K562 (cell line): ENCODE results near the gene HPCA. TPM values are rescaled to one million over a fixed set of nuclear protein-coding genes. Genes with fewer than 3 reads are reported as not detected.

ENCODE experiments used
- BHLHE40 ChIP-seq: IDR thresholded peaks from 2 replicates; pipeline ENCODE4 v1.6.1; 2011; ENCODE audit warnings: low read length, improper control_type of control experiment
- BRCA1 ChIP-seq, 2 experiments: fragments of 450-650 bp in 1 of 2; sonication (generic) in 1 of 2; formaldehyde crosslinking in 1 of 2; IDR thresholded peaks; 2 replicates each; pipeline versions ENCODE4 v1.5.0 to v1.6.1; 2017 to 2020; ENCODE audit warnings: mild to moderate bottlenecking in 1 of 2, missing genetic modification reagents in 1 of 2
- FOXM1 ChIP-seq, 2 experiments: fragments of 450-650 bp in 1 of 2; sonication (generic) in 1 of 2; formaldehyde crosslinking in 1 of 2; IDR thresholded peaks; 2 replicates each; pipeline versions ENCODE4 v1.6.1 to v1.9.0; 2017 to 2022; ENCODE audit warnings: low read depth in 2 of 2, mild to moderate bottlenecking in 2 of 2, missing genetic modification reagents in 1 of 2, moderate library complexity in 1 of 2
- GABPB1 ChIP-seq: sonication (generic); formaldehyde crosslinking; IDR thresholded peaks from 2 replicates; pipeline ENCODE4 v1.8.0; 2022; ENCODE audit warnings: mild to moderate bottlenecking, missing genetic modification reagents
- MECOM ChIP-seq: fragments of 250-450 bp; sonication (Bioruptor Pico); IDR thresholded peaks from 2 replicates; pipeline ENCODE4 v1.8.0; 2022; ENCODE audit warnings: inconsistent platforms
- MXI1 ChIP-seq: IDR thresholded peaks from 2 replicates; pipeline ENCODE4 v1.6.1; 2011; ENCODE audit warnings: low read depth, mild to moderate bottlenecking, improper control_type of control experiment, low read length
- MYNN ChIP-seq, 2 experiments: sonication (generic); formaldehyde crosslinking in 1 of 2; IDR thresholded peaks; 2 replicates each; pipeline versions ENCODE4 v1.5.0 to v1.6.1; 2016 to 2020; ENCODE audit warnings: antibody characterized with exemption in 1 of 2, missing genetic modification reagents in 1 of 2
- POLR3A ChIP-seq: IDR thresholded peaks from 2 replicates; pipeline ENCODE4 v1.6.1; 2011; ENCODE audit warnings: borderline replicate concordance, mild to moderate bottlenecking, moderate library complexity; ENCODE audit not compliant: insufficient read length, insufficient read depth; ENCODE audit errors: extremely low read depth
- RBM22 ChIP-seq: fragments of 200-400 bp; formaldehyde crosslinking; IDR thresholded peaks from 2 replicates; pipeline ENCODE4 v1.6.1; 2018; ENCODE audit warnings: low read length, low read depth; ENCODE audit not compliant: poor library complexity, severe bottlenecking
- RBM25 ChIP-seq: fragments of 200-400 bp; formaldehyde crosslinking; IDR thresholded peaks from 2 replicates; pipeline ENCODE4 v1.6.1; 2018; ENCODE audit warnings: low read length, low read depth, moderate library complexity; ENCODE audit not compliant: severe bottlenecking
- RHOXF2B ChIP-seq: fragments of 250-450 bp; sonication (Bioruptor Pico); conservative IDR thresholded peaks from 2 replicates; pipeline ENCODE4 v1.5.1; 2021
- ZC3H11A ChIP-seq: IDR thresholded peaks from 2 replicates; pipeline ENCODE4 v1.6.1; 2012; ENCODE audit warnings: low read depth, low read length, improper control_type of control experiment
- ZNF12 ChIP-seq: sonication (generic); formaldehyde crosslinking; IDR thresholded peaks from 2 replicates; pipeline ENCODE4 v1.4.0; 2020; ENCODE audit warnings: mild to moderate bottlenecking, missing genetic modification reagents
- ZNF384 ChIP-seq: IDR thresholded peaks from 2 replicates; pipeline ENCODE4 v1.6.1; 2012; ENCODE audit warnings: low read depth, low read length, improper control_type of control experiment
- ZNF79 ChIP-seq: fragments of 250-450 bp; sonication (Bioruptor Pico); IDR thresholded peaks from 2 replicates; pipeline ENCODE4 v1.4.0; 2020; ENCODE audit warnings: low read depth, mild to moderate bottlenecking, moderate library complexity
- polyA plus RNA-seq, 8 experiments: library from polyadenylated mRNA; depleted of rRNA in 4 of 8; stranded (reverse) in 5 of 8; unstranded in 3 of 8; fragments of >200 nt; fragmentation: Nextera tagmentation in 2 of 8; fragmentation: Illumina TruSeq in 1 of 8; extraction: Ambion mirVana in 2 of 8; extraction: Trizol in 1 of 8; gene quantifications; 2 replicates each; pipeline versions ENCODE4 v1.2.1 to v1.2.3, GENCODE V29; 2011 to 2014; ENCODE audit warnings: inconsistent platforms in 1 of 8, missing spikeins in 1 of 8
- total RNA-seq, 7 experiments: library from RNA; depleted of rRNA in 6 of 7; stranded (reverse); fragments of >200 nt in 6 of 7; fragmentation: Illumina TruSeq in 2 of 7; extraction: Trizol in 2 of 7; gene quantifications; 2 replicates each; pipeline versions ENCODE4 v1.2.1 to v1.2.3, GENCODE V29; 2011 to 2021; ENCODE audit warnings: low replicate concordance in 1 of 7
- TF ChIP-seq, protein P1 (sequence below): fragments of 450-650 bp; formaldehyde crosslinking; IDR thresholded peaks from 2 replicates; pipeline ENCODE4 v1.4.0; 2020; ENCODE audit warnings: mild to moderate bottlenecking, moderate library complexity
- TF ChIP-seq, protein P2 (sequence below): IDR thresholded peaks from 2 replicates; pipeline ENCODE4 v1.6.1; 2011; ENCODE audit not compliant: insufficient read length; ENCODE audit errors: extremely low read depth
- TF ChIP-seq, protein P3 (sequence below): sonication (generic); formaldehyde crosslinking; IDR thresholded peaks from 2 replicates; pipeline ENCODE4 v1.8.1; 2023; ENCODE audit warnings: mild to moderate bottlenecking, missing genetic modification reagents
- TF ChIP-seq, protein P4 (sequence below), 3 experiments: fragments of 200-800 bp in 1 of 3; sonication (Bioruptor generic) in 1 of 3; sonication (generic) in 1 of 3; formaldehyde crosslinking in 1 of 3; IDR thresholded peaks; 2 replicates each; pipeline versions ENCODE4 v1.6.1 to v1.8.0; 2016 to 2022; ENCODE audit warnings: mild to moderate bottlenecking in 2 of 3, missing compliant biosample characterization in 2 of 3, missing genetic modification characterization in 2 of 3, missing genetic modification reagents in 1 of 3
- TF ChIP-seq, protein P5 (sequence below): fragments of 250-450 bp; sonication (Bioruptor Pico); IDR thresholded peaks from 2 replicates; pipeline ENCODE4 v1.8.0; 2021; ENCODE audit warnings: moderate library complexity, mild to moderate bottlenecking, inconsistent platforms

HPCA gene
- total and polyA plus RNA-seq, 9 of the 15 experiments (the other 6 are each of a cell fraction or from before 2014, with no cell fraction given) = not detected

DNA sequence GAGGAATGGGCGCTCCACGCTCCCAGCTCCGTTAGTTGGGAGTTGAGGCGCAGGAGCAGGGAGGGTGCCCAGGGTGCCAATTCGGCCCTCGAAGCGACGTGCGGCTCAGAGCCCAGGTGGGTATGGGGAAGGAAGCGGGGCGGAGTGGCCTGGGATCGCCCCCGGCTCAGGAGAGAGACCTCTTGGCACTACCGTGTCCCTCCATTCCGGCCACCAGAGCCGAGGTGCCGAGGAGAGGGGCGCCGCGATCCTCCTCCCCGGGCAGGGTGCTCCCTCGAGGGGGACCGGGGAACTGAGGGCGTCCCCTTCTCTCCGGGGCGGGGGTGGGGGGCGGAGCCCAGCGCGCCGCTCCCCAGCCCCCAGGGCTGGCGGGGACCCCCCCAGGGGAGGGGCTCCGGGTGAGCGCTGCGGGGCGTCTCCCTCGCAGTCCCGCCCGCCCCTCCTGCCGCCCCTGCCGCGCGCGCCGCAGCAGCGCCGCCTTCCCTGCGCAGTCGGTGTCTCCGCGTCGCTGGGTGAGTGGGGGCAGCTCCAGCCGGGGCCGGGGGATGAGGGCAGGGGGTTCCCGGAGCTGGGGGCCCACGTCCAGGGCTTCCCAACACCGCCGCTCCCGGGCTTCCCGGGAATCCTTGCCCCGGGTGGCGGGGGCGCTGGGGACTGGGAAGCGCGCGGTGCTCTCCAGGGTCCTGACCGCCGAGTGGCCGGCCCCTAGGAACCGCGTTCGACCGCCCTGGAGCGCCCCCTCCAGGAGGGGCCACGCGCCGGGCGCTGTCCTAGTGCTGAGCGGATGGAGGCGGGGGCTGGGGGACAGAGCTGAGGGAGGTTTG is at the start of gene HPCA (continued):
- TF ChIP-seq, protein P1, sequence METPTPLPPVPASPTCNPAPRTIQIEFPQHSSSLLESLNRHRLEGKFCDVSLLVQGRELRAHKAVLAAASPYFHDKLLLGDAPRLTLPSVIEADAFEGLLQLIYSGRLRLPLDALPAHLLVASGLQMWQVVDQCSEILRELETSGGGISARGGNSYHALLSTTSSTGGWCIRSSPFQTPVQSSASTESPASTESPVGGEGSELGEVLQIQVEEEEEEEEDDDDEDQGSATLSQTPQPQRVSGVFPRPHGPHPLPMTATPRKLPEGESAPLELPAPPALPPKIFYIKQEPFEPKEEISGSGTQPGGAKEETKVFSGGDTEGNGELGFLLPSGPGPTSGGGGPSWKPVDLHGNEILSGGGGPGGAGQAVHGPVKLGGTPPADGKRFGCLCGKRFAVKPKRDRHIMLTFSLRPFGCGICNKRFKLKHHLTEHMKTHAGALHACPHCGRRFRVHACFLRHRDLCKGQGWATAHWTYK (CRISPR knock-in tag) = peak; percentile 89
- TF ChIP-seq MYNN (IDR thresholded peaks at IDR 0.05) (peak; percentile 57; the same call in 1 of the 2 replicates), MYNN (CRISPR knock-in tag; IDR thresholded peaks at IDR 0.05) (peak; percentile 92), RHOXF2B (no peak), POLR3A (no peak), ZNF384 (no peak), BRCA1 (IDR thresholded peaks at IDR 0.05) (no peak), BRCA1 (CRISPR knock-in tag; IDR thresholded peaks at IDR 0.05) (peak; percentile 97), RBM25 (peak; percentile 11), ZC3H11A (peak; percentile 78), FOXM1 (IDR thresholded peaks at IDR 0.05; ENCODE audit: low read depth) (no peak), FOXM1 (CRISPR knock-in tag; IDR thresholded peaks at IDR 0.05; ENCODE audit: low read depth) (peak; percentile 99), ZNF12 (peak; percentile 94), MXI1 (peak; percentile 72), MECOM (CRISPR knock-in tag) (peak; percentile 90), ZNF79 (no peak), BHLHE40 (peak; percentile 33; the same call in 1 of the 2 replicates), GABPB1 (peak; percentile 93), RBM22 (peak; percentile 79)
- TF ChIP-seq, protein P2, sequence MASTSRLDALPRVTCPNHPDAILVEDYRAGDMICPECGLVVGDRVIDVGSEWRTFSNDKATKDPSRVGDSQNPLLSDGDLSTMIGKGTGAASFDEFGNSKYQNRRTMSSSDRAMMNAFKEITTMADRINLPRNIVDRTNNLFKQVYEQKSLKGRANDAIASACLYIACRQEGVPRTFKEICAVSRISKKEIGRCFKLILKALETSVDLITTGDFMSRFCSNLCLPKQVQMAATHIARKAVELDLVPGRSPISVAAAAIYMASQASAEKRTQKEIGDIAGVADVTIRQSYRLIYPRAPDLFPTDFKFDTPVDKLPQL = no peak
- TF ChIP-seq, protein P3, sequence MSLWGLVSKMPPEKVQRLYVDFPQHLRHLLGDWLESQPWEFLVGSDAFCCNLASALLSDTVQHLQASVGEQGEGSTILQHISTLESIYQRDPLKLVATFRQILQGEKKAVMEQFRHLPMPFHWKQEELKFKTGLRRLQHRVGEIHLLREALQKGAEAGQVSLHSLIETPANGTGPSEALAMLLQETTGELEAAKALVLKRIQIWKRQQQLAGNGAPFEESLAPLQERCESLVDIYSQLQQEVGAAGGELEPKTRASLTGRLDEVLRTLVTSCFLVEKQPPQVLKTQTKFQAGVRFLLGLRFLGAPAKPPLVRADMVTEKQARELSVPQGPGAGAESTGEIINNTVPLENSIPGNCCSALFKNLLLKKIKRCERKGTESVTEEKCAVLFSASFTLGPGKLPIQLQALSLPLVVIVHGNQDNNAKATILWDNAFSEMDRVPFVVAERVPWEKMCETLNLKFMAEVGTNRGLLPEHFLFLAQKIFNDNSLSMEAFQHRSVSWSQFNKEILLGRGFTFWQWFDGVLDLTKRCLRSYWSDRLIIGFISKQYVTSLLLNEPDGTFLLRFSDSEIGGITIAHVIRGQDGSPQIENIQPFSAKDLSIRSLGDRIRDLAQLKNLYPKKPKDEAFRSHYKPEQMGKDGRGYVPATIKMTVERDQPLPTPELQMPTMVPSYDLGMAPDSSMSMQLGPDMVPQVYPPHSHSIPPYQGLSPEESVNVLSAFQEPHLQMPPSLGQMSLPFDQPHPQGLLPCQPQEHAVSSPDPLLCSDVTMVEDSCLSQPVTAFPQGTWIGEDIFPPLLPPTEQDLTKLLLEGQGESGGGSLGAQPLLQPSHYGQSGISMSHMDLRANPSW = peak; percentile 89; the same call in 1 of the 2 replicates
- TF ChIP-seq, protein P4, sequence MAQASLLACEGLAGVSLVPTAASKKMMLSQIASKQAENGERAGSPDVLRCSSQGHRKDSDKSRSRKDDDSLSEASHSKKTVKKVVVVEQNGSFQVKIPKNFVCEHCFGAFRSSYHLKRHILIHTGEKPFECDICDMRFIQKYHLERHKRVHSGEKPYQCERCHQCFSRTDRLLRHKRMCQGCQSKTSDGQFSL (CRISPR knock-in tag; IDR thresholded peaks at IDR 0.05) = peak; percentile 89
- TF ChIP-seq, protein P4 (tag; IDR thresholded peaks at IDR 0.05) = no peak
- TF ChIP-seq, protein P5, sequence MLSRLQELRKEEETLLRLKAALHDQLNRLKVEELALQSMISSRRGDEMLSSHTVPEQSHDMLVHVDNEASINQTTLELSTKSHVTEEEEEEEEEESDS (CRISPR knock-in tag) = no peak
